GM23338 (cell line): Measurements from ENCODE around the gene FRAS1.

Experiments used
- CREB1 ChIP-seq: fragments of 250-450 bp; sonication (Bioruptor Pico); IDR thresholded peaks from 2 replicates; pipeline ENCODE4 v1.5.0; 2020; ENCODE audit warnings: low read depth, mild to moderate bottlenecking, moderate library complexity
- EZH2 ChIP-seq: fragments of 200-600 bp; sonication (generic); IDR thresholded peaks from one replicate; pipeline ENCODE4 v1.8.0; 2017; ENCODE audit warnings: antibody characterized with exemption, mild to moderate bottlenecking, low read depth; ENCODE audit not compliant: unreplicated experiment
- EZH2phosphoT487 ChIP-seq: fragments of 200-600 bp; sonication (generic); IDR thresholded peaks from one replicate; pipeline ENCODE4 v1.8.1; 2018; ENCODE audit warnings: antibody characterized with exemption; ENCODE audit not compliant: unreplicated experiment
- JUNB ChIP-seq: IDR thresholded peaks from one replicate; pipeline ENCODE4 v1.6.1; 2016; ENCODE audit warnings: antibody characterized with exemption; ENCODE audit not compliant: unreplicated experiment
- POLR2AphosphoS5 ChIP-seq: IDR thresholded peaks from 2 replicates; pipeline ENCODE4 v1.6.1; 2016; ENCODE audit warnings: antibody characterized with exemption, low read depth
- STAT1 ChIP-seq: IDR thresholded peaks from one replicate; pipeline ENCODE4 v1.6.1; 2016; ENCODE audit warnings: antibody characterized with exemption; ENCODE audit not compliant: unreplicated experiment
- ZNF114 ChIP-seq: fragments of 250-450 bp; sonication (Bioruptor Pico); IDR thresholded peaks from 2 replicates; pipeline ENCODE4 v1.5.0; 2020; ENCODE audit warnings: mild to moderate bottlenecking, moderate library complexity
- TF ChIP-seq, protein P1 (sequence below): IDR thresholded peaks from 2 replicates; pipeline ENCODE4 v1.6.1; 2016; ENCODE audit warnings: antibody characterized with exemption
- TF ChIP-seq, protein P2 (sequence below), 2 experiments: fragments of 200-600 bp in 1 of 2; sonication (generic) in 1 of 2; conservative IDR thresholded peaks; 2 replicates each; pipeline versions ENCODE4 v1.5.1 to v1.6.1; 2016 to 2017; ENCODE audit warnings: antibody characterized with exemption in 2 of 2, low read depth in 2 of 2, mild to moderate bottlenecking in 2 of 2, moderate library complexity in 1 of 2
- TF ChIP-seq, protein P3 (sequence below): IDR thresholded peaks from one replicate; pipeline ENCODE4 v1.6.1; 2018; ENCODE audit warnings: antibody characterized with exemption; ENCODE audit not compliant: unreplicated experiment

DNA sequence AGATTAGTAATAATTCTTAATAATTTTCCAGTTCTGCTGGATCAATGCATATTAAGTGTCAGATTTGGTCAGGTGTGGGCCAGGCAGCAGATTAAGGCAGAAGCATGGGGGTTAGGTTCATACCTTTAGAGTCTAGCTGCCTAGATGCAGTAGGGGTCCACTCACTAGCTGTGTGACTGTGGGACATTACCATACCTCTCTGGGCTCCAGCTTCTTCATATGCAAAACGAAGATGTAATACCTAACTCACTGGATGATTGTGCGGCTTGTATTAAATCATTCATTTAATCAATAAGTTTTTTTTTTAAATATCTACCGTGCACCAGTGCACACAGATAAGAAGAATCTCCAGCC lies 495.9 kb downstream of the FRAS1 start:
- TF ChIP-seq EZH2phosphoT487 (no peak), EZH2 (no peak), JUNB (no peak), POLR2AphosphoS5 (no peak), CREB1 (CRISPR knock-in tag) (no peak), ZNF114 (CRISPR knock-in tag) (no peak), STAT1 (no peak)
- TF ChIP-seq, protein P1, sequence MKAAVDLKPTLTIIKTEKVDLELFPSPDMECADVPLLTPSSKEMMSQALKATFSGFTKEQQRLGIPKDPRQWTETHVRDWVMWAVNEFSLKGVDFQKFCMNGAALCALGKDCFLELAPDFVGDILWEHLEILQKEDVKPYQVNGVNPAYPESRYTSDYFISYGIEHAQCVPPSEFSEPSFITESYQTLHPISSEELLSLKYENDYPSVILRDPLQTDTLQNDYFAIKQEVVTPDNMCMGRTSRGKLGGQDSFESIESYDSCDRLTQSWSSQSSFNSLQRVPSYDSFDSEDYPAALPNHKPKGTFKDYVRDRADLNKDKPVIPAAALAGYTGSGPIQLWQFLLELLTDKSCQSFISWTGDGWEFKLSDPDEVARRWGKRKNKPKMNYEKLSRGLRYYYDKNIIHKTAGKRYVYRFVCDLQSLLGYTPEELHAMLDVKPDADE = no peak
- TF ChIP-seq, protein P2, sequence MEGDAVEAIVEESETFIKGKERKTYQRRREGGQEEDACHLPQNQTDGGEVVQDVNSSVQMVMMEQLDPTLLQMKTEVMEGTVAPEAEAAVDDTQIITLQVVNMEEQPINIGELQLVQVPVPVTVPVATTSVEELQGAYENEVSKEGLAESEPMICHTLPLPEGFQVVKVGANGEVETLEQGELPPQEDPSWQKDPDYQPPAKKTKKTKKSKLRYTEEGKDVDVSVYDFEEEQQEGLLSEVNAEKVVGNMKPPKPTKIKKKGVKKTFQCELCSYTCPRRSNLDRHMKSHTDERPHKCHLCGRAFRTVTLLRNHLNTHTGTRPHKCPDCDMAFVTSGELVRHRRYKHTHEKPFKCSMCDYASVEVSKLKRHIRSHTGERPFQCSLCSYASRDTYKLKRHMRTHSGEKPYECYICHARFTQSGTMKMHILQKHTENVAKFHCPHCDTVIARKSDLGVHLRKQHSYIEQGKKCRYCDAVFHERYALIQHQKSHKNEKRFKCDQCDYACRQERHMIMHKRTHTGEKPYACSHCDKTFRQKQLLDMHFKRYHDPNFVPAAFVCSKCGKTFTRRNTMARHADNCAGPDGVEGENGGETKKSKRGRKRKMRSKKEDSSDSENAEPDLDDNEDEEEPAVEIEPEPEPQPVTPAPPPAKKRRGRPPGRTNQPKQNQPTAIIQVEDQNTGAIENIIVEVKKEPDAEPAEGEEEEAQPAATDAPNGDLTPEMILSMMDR (conservative IDR thresholded peaks at IDR 0.05; ENCODE audit: low read depth in 2 of 2) = no peak
- TF ChIP-seq, protein P3, sequence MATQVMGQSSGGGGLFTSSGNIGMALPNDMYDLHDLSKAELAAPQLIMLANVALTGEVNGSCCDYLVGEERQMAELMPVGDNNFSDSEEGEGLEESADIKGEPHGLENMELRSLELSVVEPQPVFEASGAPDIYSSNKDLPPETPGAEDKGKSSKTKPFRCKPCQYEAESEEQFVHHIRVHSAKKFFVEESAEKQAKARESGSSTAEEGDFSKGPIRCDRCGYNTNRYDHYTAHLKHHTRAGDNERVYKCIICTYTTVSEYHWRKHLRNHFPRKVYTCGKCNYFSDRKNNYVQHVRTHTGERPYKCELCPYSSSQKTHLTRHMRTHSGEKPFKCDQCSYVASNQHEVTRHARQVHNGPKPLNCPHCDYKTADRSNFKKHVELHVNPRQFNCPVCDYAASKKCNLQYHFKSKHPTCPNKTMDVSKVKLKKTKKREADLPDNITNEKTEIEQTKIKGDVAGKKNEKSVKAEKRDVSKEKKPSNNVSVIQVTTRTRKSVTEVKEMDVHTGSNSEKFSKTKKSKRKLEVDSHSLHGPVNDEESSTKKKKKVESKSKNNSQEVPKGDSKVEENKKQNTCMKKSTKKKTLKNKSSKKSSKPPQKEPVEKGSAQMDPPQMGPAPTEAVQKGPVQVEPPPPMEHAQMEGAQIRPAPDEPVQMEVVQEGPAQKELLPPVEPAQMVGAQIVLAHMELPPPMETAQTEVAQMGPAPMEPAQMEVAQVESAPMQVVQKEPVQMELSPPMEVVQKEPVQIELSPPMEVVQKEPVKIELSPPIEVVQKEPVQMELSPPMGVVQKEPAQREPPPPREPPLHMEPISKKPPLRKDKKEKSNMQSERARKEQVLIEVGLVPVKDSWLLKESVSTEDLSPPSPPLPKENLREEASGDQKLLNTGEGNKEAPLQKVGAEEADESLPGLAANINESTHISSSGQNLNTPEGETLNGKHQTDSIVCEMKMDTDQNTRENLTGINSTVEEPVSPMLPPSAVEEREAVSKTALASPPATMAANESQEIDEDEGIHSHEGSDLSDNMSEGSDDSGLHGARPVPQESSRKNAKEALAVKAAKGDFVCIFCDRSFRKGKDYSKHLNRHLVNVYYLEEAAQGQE = no peak
